ENCODE results near the gene NETO1. TPM values are rescaled to one million over a fixed set of nuclear protein-coding genes. Genes with fewer than 3 reads are reported as not detected.

NETO1 gene
- total RNA-seq, 6 donors from 2014 or later = 0.47 TPM; not detected in 5

GRCh38 chr18:72783530-72783929 is 84.3 kb downstream of the NETO1 start:
- H3K27ac ChIP-seq = no peak overlapping the region
- ATAC-seq (ENCODE audit: low FRiP score in 2 of 2) (no peak), DNase-seq (no peak)
- H3K27me3 ChIP-seq = no peaks in the 10 kb centered on the region
- H3K4me3 ChIP-seq = no peak overlapping the region
- TF ChIP-seq EP300 (IDR thresholded peaks at IDR 0.05) (no peak), POLR2AphosphoS5 (IDR thresholded peaks at IDR 0.05) (no peak), POLR2A (IDR thresholded peaks at IDR 0.05) (no peak)
- TF ChIP-seq, protein P1, sequence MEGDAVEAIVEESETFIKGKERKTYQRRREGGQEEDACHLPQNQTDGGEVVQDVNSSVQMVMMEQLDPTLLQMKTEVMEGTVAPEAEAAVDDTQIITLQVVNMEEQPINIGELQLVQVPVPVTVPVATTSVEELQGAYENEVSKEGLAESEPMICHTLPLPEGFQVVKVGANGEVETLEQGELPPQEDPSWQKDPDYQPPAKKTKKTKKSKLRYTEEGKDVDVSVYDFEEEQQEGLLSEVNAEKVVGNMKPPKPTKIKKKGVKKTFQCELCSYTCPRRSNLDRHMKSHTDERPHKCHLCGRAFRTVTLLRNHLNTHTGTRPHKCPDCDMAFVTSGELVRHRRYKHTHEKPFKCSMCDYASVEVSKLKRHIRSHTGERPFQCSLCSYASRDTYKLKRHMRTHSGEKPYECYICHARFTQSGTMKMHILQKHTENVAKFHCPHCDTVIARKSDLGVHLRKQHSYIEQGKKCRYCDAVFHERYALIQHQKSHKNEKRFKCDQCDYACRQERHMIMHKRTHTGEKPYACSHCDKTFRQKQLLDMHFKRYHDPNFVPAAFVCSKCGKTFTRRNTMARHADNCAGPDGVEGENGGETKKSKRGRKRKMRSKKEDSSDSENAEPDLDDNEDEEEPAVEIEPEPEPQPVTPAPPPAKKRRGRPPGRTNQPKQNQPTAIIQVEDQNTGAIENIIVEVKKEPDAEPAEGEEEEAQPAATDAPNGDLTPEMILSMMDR (IDR thresholded peaks at IDR 0.05) = no peak
- no peaks in the 10 kb centered on the region for H3K36me3 ChIP-seq
- WGBS, 2 donors = 75 to 84% methylated on average over 9 of the region's 9 CpGs
- no peaks in the 10 kb centered on the region for H3K9me3 ChIP-seq
- no peaks in the 10 kb centered on the region for H3K4me1 ChIP-seq

DNA sequence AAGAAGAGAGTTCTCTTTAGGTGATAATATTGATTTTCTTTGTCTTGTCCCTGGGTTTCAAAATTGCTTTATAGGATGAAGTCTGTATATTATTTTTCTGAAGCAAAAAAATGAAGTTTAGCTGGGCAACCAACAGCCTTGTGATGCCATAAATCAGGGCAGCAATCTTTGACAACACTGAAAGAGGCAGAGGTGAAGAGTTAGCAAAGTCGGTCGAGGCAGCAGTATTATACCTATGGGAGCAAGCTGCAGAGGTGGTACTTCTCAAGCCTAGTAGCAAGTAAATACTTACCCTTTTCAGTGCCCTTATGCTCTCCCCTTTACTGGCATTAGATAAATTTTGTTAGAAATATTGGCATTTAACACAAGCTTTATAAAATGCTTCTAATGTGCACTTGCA is 92.9 kb downstream of the NETO1 start:
- 86 to 91% methylated on average over 2 of the region's 2 CpGs for WGBS, 2 donors
- H3K4me1 ChIP-seq = no peaks in the 10 kb centered on the region
- DNase-seq = no peak

GRCh38 chr18:72772916-72773315 is 94.9 kb downstream of the NETO1 start:
- Histone ChIP-seq H3K27ac (no peak overlapping the region), H3K36me3 (no peaks in the 10 kb centered on the region), H3K4me3 (no peak overlapping the region), H3K4me1 (no peaks in the 10 kb centered on the region), H3K27me3 (no peaks in the 10 kb centered on the region), H3K9me3 (no peaks in the 10 kb centered on the region)
- TF ChIP-seq, protein P1 (IDR thresholded peaks at IDR 0.05) = no peak
- TF ChIP-seq POLR2A (IDR thresholded peaks at IDR 0.05) (no peak), EP300 (IDR thresholded peaks at IDR 0.05) (no peak), POLR2AphosphoS5 (IDR thresholded peaks at IDR 0.05) (no peak)
- ATAC-seq (ENCODE audit: low FRiP score in 2 of 2) (no peak), DNase-seq (no peak)

More for the DNA sequence above, 92.9 kb downstream of the NETO1 start:
- ATAC-seq (ENCODE audit: low FRiP score in 2 of 2) = no peak
- TF ChIP-seq POLR2A (IDR thresholded peaks at IDR 0.05) = no peak
- TF ChIP-seq POLR2AphosphoS5 (IDR thresholded peaks at IDR 0.05) = no peak
- no peak for TF ChIP-seq EP300 (IDR thresholded peaks at IDR 0.05)
- TF ChIP-seq, protein P1 (IDR thresholded peaks at IDR 0.05) = no peak
- Histone ChIP-seq H3K9me3 (no peaks in the 10 kb centered on the region), H3K27ac (no peak overlapping the region), H3K27me3 (no peaks in the 10 kb centered on the region), H3K36me3 (no peaks in the 10 kb centered on the region), H3K4me3 (no peak overlapping the region)

GRCh38 chr18:72768681-72769229 is 99.0 kb downstream of the NETO1 start:
- H3K4me3 ChIP-seq = no peak overlapping the region
- H3K4me1 ChIP-seq = no peaks in the 10 kb centered on the region
- no peaks in the 10 kb centered on the region for H3K27me3 ChIP-seq
- ATAC-seq (ENCODE audit: low FRiP score in 2 of 2) = no peak
- 56 to 68% methylated on average over 8 of the region's 8 CpGs for WGBS, 2 donors
- H3K27ac ChIP-seq = no peak overlapping the region
- TF ChIP-seq, protein P1 (IDR thresholded peaks at IDR 0.05) = no peak
- TF ChIP-seq EP300 (IDR thresholded peaks at IDR 0.05) (no peak), POLR2A (IDR thresholded peaks at IDR 0.05) (no peak), POLR2AphosphoS5 (IDR thresholded peaks at IDR 0.05) (no peak)
- no peaks in the 10 kb centered on the region for H3K36me3 ChIP-seq
- no peak for DNase-seq
- H3K9me3 ChIP-seq = no peaks in the 10 kb centered on the region

GRCh38 chr18:72762515-72763122 is 105.2 kb downstream of the NETO1 start:
- DNase-seq (no peak), ATAC-seq (ENCODE audit: low FRiP score in 2 of 2) (peak in 1 of 2 donors; percentile 60)
- no peak overlapping the region for H3K27ac ChIP-seq
- H3K36me3 ChIP-seq = no peaks in the 10 kb centered on the region
- H3K9me3 ChIP-seq = no peaks in the 10 kb centered on the region
- WGBS, 2 donors = 14 to 24% methylated on average over 5 of the region's 5 CpGs
- TF ChIP-seq, protein P1 (IDR thresholded peaks at IDR 0.05) = peak; percentile 47 to 79 (median 62)
- no peak for TF ChIP-seq POLR2A (IDR thresholded peaks at IDR 0.05)
- no peaks in the 10 kb centered on the region for H3K4me1 ChIP-seq
- H3K27me3 ChIP-seq = no peaks in the 10 kb centered on the region
- no peak overlapping the region for H3K4me3 ChIP-seq
